Activated CD4-positive, alpha-beta memory T cell treated with anti-CD3 and anti-CD28 coated beads for 36 hours (primary cell): ENCODE results near the gene TRANK1. TPM values are rescaled to one million over a fixed set of nuclear protein-coding genes. Genes with fewer than 3 reads are reported as not detected.
"Not testable (repeated sequence)": the region's sequence is repeated elsewhere in the genome, so short reads cannot be mapped to it uniquely, and the experiment has no call there.

Experiments used
- CTCF ChIA-PET: fragments of 350-600 bp; sonication (Branson Sonifier 250); formaldehyde crosslinking; loops from one replicate; lab custom pipeline; 2021; ENCODE audit warnings: antibody characterized with exemption, inconsistent platforms; lab: Charles Lee
- POLR2A ChIA-PET: fragments of 350-600 bp; sonication (Branson Sonifier 250); formaldehyde crosslinking; loops from one replicate; lab custom pipeline; 2021; ENCODE audit warnings: antibody characterized with exemption; lab: Charles Lee
- DNase-seq: peaks from one replicate; pipeline ENCODE4 v3.0.0-alpha.2; 2020
- H3K27ac Mint-ChIP-seq: one replicate; pipeline ENCODE4 v1.8.0; 2021; ENCODE audit warnings: mixed read lengths
- H3K27me3 Mint-ChIP-seq: one replicate; pipeline ENCODE4 v1.8.0; 2021; ENCODE audit warnings: mixed read lengths
- H3K36me3 Mint-ChIP-seq: one replicate; pipeline ENCODE4 v1.8.0; 2021; ENCODE audit warnings: mixed read lengths
- H3K4me1 Mint-ChIP-seq: one replicate; pipeline ENCODE4 v1.8.0; 2021; ENCODE audit warnings: low read depth, mixed read lengths
- H3K4me3 Mint-ChIP-seq: one replicate; pipeline ENCODE4 v1.8.0; 2021; ENCODE audit warnings: mild to moderate bottlenecking, mixed read lengths
- H3K9me3 Mint-ChIP-seq: one replicate; pipeline ENCODE4 v1.8.0; 2021; ENCODE audit warnings: mixed read lengths
- intact Hi-C: fragments of 100-400 bp; cut with micrococcal nuclease; formaldehyde crosslinking; loops from one replicate; pipeline ENCODE4 v1.15.1; 2023
- total RNA-seq, 2 experiments: library from RNA; stranded (reverse); gene quantifications; one replicate each; pipeline ENCODE4 v1.2.3, GENCODE V29; 2021

TRANK1 gene
- total RNA-seq, 2 experiments from 2014 or later = 11.7 to 17.1 TPM

DNA sequence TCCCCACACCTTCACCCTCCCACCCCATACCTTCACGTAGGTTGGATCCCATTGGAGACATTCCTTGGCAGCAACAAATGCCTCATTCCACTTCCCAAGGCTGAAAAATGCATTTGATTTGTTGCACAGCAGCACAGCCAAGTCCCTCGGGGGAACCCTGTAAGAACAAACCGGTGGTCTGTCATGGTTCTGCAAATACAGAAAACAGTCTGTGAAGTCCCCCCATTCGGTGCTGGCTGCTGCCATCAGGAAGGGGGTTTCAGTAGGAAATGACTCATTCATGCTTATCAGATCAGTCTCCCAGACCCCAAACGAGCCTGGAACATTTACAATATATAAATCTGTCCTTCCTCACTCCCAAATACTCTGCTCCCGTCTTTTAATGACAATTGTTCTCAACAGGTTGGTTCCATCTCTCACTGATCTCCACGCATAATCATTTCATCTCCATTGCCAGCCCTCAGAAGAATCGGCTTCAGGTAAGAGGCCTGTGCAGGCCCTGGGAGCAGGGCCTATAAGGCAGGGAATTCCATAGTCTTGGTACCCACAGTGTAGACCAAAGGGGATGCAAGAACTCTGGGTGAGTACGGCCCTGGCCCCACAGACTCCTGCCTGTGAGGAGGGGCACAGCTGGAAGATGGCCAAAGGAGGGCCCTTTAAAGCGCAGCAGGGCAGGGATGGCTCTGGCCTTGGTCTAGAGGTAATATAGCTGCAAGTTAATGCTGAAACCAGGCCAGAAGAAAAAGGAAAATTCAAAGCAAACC, 41.6 kb downstream of the TRANK1 start:
- intact Hi-C loops = loop anchor here (10.0 kb wide), 1 partner anchor 422 kb away; no protein-coding TSS in a partner anchor
- no peak overlapping the region for H3K27ac Mint-ChIP-seq
- no peak overlapping the region for H3K4me3 Mint-ChIP-seq
- H3K36me3 Mint-ChIP-seq = peaks cover 5% of the 10 kb centered on the region
- CTCF ChIA-PET = interaction anchor here (1.4 to 5.6 kb wide), 3 partner anchors 10 to 55 kb away, joined by 4 to 69 read pairs (median 6); no protein-coding TSS in a partner anchor
- H3K27me3 Mint-ChIP-seq = no peaks in the 10 kb centered on the region
- peaks cover 69% of the 10 kb centered on the region for H3K4me1 Mint-ChIP-seq
- H3K9me3 Mint-ChIP-seq = no peaks in the 10 kb centered on the region
- POLR2A ChIA-PET = interaction anchor here (2.0 kb wide), 1 partner anchor 27 kb away, joined by 6 read pairs; no protein-coding TSS in a partner anchor
- no peak for DNase-seq

GRCh38 chr3:36901588-36901987, 43.3 kb downstream of the TRANK1 start:
- Mint-ChIP-seq H3K27ac (no peak overlapping the region), H3K27me3 (no peaks in the 10 kb centered on the region), H3K4me3 (no peak overlapping the region), H3K36me3 (peaks cover 5% of the 10 kb centered on the region), H3K9me3 (no peaks in the 10 kb centered on the region), H3K4me1 (peaks cover 64% of the 10 kb centered on the region)
- ChIA-PET POLR2A (interaction anchor here (1.1 kb wide), 1 partner anchor 9 kb away, joined by 3 read pairs; no protein-coding TSS in a partner anchor), CTCF (interaction anchor here (1.3 to 1.4 kb wide), 2 partner anchors 8 to 57 kb away, joined by 4 to 6 read pairs; no protein-coding TSS in a partner anchor)
- intact Hi-C loops = loop anchor here (10.0 kb wide), 1 partner anchor 423 kb away; no protein-coding TSS in a partner anchor
- DNase-seq = no peak

GRCh38 chr3:36900474-36901443, 44.1 kb downstream of the TRANK1 start:
- intact Hi-C loops = loop anchor here (10.0 kb wide), 1 partner anchor 424 kb away; no protein-coding TSS in a partner anchor
- H3K36me3 Mint-ChIP-seq = peaks cover 5% of the 10 kb centered on the region
- peak overlapping the region; percentile 18 for H3K27ac Mint-ChIP-seq
- H3K27me3 Mint-ChIP-seq = no peaks in the 10 kb centered on the region
- no peak for DNase-seq
- POLR2A ChIA-PET = no interaction called here
- CTCF ChIA-PET = interaction anchor here (1.8 kb wide), 1 partner anchor 58 kb away, joined by 5 read pairs; no protein-coding TSS in a partner anchor
- H3K4me3 Mint-ChIP-seq = no peak overlapping the region
- H3K4me1 Mint-ChIP-seq = peaks cover 60% of the 10 kb centered on the region
- no peaks in the 10 kb centered on the region for H3K9me3 Mint-ChIP-seq

- no peak for DNase-seq
- intact Hi-C loops = loop anchor here (2.0 kb wide), 1 partner anchor 17 kb away; no protein-coding TSS in a partner anchor
- H3K4me3 Mint-ChIP-seq = no peak overlapping the region
- peak overlapping the region; percentile 5 for H3K27ac Mint-ChIP-seq
- H3K4me1 Mint-ChIP-seq = peaks cover 51% of the 10 kb centered on the region
- no peaks in the 10 kb centered on the region for H3K9me3 Mint-ChIP-seq
- peaks cover 2% of the 10 kb centered on the region for H3K36me3 Mint-ChIP-seq
- H3K27me3 Mint-ChIP-seq = no peaks in the 10 kb centered on the region
- CTCF ChIA-PET = interaction anchor here (2.1 kb wide), 1 partner anchor 63 kb away, joined by 11 read pairs; no protein-coding TSS in a partner anchor
- POLR2A ChIA-PET = no interaction called here
Measured at GRCh38 chr3:36895496-36896409, 49.1 kb downstream of the TRANK1 start.

GRCh38 chr3:36894914-36895313, 49.9 kb downstream of the TRANK1 start:
- POLR2A ChIA-PET = no interaction called here
- H3K27ac Mint-ChIP-seq = no peak overlapping the region

GRCh38 chr3:36893826-36894225, 51.0 kb downstream of the TRANK1 start:
- peaks cover 13% of the 10 kb centered on the region for H3K36me3 Mint-ChIP-seq
- POLR2A ChIA-PET = no interaction called here
- intact Hi-C loops = no loop called here
- no peak for DNase-seq
- H3K4me1 Mint-ChIP-seq = peaks cover 46% of the 10 kb centered on the region
- no peak overlapping the region for H3K4me3 Mint-ChIP-seq
- CTCF ChIA-PET = interaction anchor here (2.1 to 2.3 kb wide), 2 partner anchors 8 to 65 kb away, joined by 6 to 11 read pairs; no protein-coding TSS in a partner anchor
- no peak overlapping the region for H3K27ac Mint-ChIP-seq
- no peaks in the 10 kb centered on the region for H3K9me3 Mint-ChIP-seq
- no peaks in the 10 kb centered on the region for H3K27me3 Mint-ChIP-seq

More at GRCh38 chr3:36894914-36895313, 49.9 kb downstream of the TRANK1 start:
- H3K4me1 Mint-ChIP-seq = peaks cover 46% of the 10 kb centered on the region
- DNase-seq = no peak
- no peaks in the 10 kb centered on the region for H3K9me3 Mint-ChIP-seq
- no peaks in the 10 kb centered on the region for H3K27me3 Mint-ChIP-seq
- H3K4me3 Mint-ChIP-seq = no peak overlapping the region
- intact Hi-C loops = no loop called here
- CTCF ChIA-PET = interaction anchor here (1.0 to 2.1 kb wide), 2 partner anchors 13 to 64 kb away, joined by 3 to 11 read pairs; no protein-coding TSS in a partner anchor
- H3K36me3 Mint-ChIP-seq = peaks cover 5% of the 10 kb centered on the region

- intact Hi-C loops = no loop called here
- H3K4me3 Mint-ChIP-seq = no peak overlapping the region
- ChIA-PET CTCF (interaction anchor here (1.3 to 4.0 kb wide), 3 partner anchors 9 to 65 kb away, joined by 5 to 23 read pairs (median 6); no protein-coding TSS in a partner anchor), POLR2A (interaction anchor here (1.0 kb wide), 2 partner anchors 9 to 12 kb away, joined by 3 read pairs; no protein-coding TSS in a partner anchor)
- peaks cover 46% of the 10 kb centered on the region for H3K4me1 Mint-ChIP-seq
- DNase-seq = no peak
- no peaks in the 10 kb centered on the region for H3K9me3 Mint-ChIP-seq
- peaks cover 13% of the 10 kb centered on the region for H3K36me3 Mint-ChIP-seq
- peak overlapping the region; percentile 74 for H3K27ac Mint-ChIP-seq
- H3K27me3 Mint-ChIP-seq = no peaks in the 10 kb centered on the region
Measured at GRCh38 chr3:36893137-36893557, 51.7 kb downstream of the TRANK1 start.

DNA sequence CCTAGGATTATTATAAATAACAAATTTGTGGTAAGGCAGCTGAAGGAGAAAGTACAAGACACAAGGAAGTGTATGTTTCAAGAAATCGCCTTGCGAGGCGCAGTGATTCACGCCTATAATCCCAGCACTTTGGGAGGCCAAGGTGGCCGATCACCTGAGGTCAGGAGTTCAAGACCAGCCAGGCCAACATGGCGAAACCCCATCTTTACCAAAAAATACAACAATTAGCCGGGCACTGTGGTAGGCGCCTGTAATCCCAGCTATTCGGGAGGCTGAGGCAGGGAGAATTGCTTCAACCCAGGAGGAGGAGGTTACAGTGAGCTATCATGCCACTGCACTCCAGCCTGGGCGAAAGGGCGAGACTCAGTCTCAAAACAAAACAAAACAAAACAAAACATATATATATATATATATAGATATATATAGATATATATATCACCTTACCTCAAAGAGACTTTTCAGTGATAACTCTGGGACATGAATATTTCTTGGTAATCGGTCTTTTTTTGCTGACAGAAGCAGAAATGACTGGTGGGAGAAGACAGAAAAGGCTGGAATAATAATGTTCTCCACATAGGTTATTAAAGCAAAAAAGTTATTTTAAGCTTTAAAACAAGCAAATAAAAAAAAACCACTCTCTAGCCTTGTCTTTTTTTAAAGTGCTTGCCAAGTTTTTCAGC, 52.3 kb downstream of the TRANK1 start:
- POLR2A ChIA-PET = interaction anchor here (1.0 kb wide), 2 partner anchors 10 to 13 kb away, joined by 3 read pairs; no protein-coding TSS in a partner anchor
- CTCF ChIA-PET = interaction anchor here (1.1 to 4.0 kb wide), 4 partner anchors 10 to 66 kb away, joined by 3 to 23 read pairs (median 6); no protein-coding TSS in a partner anchor
- peaks cover 16% of the 10 kb centered on the region for H3K36me3 Mint-ChIP-seq
- no peaks in the 10 kb centered on the region for H3K27me3 Mint-ChIP-seq
- DNase-seq = no peak
- intact Hi-C loops = no loop called here
- H3K4me3 Mint-ChIP-seq = no peak overlapping the region
- peaks cover 46% of the 10 kb centered on the region for H3K4me1 Mint-ChIP-seq
- peak overlapping the region; percentile 74 for H3K27ac Mint-ChIP-seq
- no peaks in the 10 kb centered on the region for H3K9me3 Mint-ChIP-seq

DNA sequence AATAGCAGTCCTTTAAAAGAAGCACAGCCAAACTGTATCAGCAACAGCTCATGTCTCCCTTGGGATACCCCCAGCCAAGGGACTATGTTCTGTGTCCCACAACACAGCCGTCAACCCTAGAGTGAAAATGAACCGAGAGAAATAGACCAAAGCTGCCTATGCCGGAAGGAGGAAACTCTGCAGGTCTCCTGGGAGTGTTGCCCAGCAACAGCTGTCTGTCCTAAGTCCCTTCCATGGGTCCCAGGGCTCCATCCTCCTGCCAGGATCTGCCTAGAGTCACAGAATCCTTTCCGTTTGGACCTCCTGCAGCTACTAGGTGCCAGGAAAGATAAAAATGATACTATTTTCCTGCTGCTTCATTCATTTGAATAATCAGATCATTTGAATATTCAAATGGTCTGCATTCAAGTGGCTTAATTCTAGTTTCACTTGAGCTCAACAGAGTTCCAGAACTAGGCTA, 53.1 kb downstream of the TRANK1 start:
- H3K9me3 Mint-ChIP-seq = no peaks in the 10 kb centered on the region
- H3K27ac Mint-ChIP-seq = peak overlapping the region; percentile 38
- no peaks in the 10 kb centered on the region for H3K27me3 Mint-ChIP-seq
- peaks cover 42% of the 10 kb centered on the region for H3K4me1 Mint-ChIP-seq
- peaks cover 19% of the 10 kb centered on the region for H3K36me3 Mint-ChIP-seq
- no peak for DNase-seq
- no peak overlapping the region for H3K4me3 Mint-ChIP-seq
- intact Hi-C loops = no loop called here
- CTCF ChIA-PET = interaction anchor here (1.1 to 4.0 kb wide), 2 partner anchors 16 to 67 kb away, joined by 3 to 23 read pairs; no protein-coding TSS in a partner anchor
- POLR2A ChIA-PET = no interaction called here

GRCh38 chr3:36891097-36891496, 53.8 kb downstream of the TRANK1 start:
- POLR2A ChIA-PET, intact Hi-C loops: not testable (repeated sequence)

More at GRCh38 chr3:36891097-36891496, 53.8 kb downstream of the TRANK1 start:
- not testable (repeated sequence) for DNase-seq, H3K27me3 Mint-ChIP-seq, H3K9me3 Mint-ChIP-seq, H3K27ac Mint-ChIP-seq, H3K4me3 Mint-ChIP-seq
- CTCF ChIA-PET = interaction anchor here (4.0 kb wide), 1 partner anchor 67 kb away, joined by 23 read pairs; no protein-coding TSS in a partner anchor
- H3K4me1 Mint-ChIP-seq = peaks cover 41% of the 10 kb centered on the region
- peaks cover 19% of the 10 kb centered on the region for H3K36me3 Mint-ChIP-seq
